ENCODE measurements around the gene NOG.

DNA sequence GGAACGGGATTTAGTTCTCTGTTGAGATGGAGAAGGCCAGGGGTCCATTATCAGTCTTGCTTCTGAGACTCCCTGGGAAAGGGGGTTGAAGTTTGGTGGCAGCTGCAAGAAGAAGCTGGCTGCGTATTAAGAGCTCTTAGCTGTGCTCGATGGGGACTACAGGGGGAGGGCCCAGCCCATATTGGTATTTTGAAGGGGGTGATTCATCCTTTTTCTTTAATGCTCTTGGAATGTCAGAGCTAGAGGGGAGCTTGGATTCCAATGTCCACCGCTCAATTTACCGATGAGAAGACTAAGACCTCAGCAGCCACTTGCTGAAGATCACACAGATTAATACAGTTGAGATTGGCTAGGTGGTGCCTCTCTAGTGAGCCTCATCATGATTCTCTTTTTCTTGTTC is 5.0 kb downstream of the NOG start:
- TF ChIP-seq JUND (IDR thresholded peaks at IDR 0.05) (no peak), RAD21 (IDR thresholded peaks at IDR 0.05; ENCODE audit: low read depth) (no peak), POLR2A (IDR thresholded peaks at IDR 0.05; ENCODE audit: borderline replicate concordance, extremely low read depth, insufficient read depth, insufficient read length) (no peak), EZH2phosphoT487 (IDR thresholded peaks at IDR 0.05; ENCODE audit: borderline replicate concordance) (no peak)
- TF ChIP-seq, protein P1, sequence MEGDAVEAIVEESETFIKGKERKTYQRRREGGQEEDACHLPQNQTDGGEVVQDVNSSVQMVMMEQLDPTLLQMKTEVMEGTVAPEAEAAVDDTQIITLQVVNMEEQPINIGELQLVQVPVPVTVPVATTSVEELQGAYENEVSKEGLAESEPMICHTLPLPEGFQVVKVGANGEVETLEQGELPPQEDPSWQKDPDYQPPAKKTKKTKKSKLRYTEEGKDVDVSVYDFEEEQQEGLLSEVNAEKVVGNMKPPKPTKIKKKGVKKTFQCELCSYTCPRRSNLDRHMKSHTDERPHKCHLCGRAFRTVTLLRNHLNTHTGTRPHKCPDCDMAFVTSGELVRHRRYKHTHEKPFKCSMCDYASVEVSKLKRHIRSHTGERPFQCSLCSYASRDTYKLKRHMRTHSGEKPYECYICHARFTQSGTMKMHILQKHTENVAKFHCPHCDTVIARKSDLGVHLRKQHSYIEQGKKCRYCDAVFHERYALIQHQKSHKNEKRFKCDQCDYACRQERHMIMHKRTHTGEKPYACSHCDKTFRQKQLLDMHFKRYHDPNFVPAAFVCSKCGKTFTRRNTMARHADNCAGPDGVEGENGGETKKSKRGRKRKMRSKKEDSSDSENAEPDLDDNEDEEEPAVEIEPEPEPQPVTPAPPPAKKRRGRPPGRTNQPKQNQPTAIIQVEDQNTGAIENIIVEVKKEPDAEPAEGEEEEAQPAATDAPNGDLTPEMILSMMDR (IDR thresholded peaks at IDR 0.05 in 2 of 3, conservative IDR thresholded peaks at IDR 0.05 in 1 of 3; ENCODE audit: borderline replicate concordance in 1 of 3, insufficient read depth in 1 of 3, low read depth in 2 of 3, low read length in 2 of 3), result no peak
